Measurements from ENCODE around the gene LDB2.

The LDB2 gene

DNA sequence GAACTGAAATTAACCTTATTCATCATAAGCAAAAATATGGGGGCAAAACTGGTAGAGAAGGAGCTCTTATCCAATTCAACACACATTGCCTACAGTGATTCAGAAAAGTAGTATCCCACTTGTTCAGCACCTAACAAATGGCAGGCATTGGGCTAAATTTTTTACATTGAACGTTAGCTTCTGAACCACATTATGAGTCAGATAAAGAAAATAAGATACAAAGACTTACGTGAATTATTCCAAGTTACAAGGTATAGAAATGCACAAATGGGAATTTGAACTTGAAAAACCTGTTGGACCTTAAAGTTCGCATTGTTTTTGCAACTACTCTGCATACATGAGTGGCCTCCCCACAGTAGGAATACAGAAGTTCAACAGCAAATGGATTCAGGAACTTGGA, 210.6 kb downstream of the LDB2 start:
- DNase-seq (ENCODE audit: low read depth in 1 of 2, low spot score in 1 of 2), result no peak

GRCh38 chr4:16687011-16687410, 211.4 kb downstream of the LDB2 start:
- no peak for DNase-seq (ENCODE audit: low read depth in 1 of 2, low spot score in 1 of 2)

DNA sequence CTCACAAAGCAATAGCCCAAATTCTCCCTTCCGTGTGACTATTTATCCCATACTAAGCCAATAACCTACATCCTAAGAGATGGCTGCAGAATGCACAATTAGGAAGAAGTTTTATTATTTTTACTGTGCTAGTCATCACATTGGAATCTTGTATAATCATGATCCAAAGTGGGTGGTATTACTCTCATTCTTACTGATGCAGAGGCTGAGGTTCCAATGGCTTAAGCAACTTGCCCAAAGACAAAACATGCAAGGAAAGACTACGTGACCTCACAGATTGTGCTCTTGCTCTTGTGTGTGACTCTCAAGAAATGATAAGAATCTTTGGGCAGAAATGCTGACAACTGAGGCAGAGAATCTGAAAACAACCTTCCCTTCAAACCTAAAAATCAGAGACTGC, 212.2 kb downstream of the LDB2 start:
- no peak for DNase-seq (ENCODE audit: low read depth in 1 of 2, low spot score in 1 of 2)

DNA sequence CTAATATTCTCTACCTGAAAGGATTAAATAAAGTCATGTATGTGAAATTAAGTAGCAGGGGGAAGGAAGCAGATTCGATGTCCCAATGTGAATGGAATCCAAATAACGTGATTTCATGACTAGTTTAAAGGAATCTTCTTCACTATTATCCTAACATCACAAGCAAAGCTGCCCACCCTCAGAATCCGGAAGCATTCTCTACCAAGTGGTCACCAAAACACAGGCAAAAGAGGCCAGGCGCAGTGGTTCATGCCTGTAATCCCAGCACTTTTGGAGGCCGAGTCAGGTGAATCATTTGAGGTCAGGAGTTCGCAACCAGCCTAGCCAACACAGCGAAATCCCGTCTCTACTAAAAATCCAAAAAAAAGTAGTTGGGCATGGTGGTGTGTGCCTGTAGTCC, 212.9 kb downstream of the LDB2 start:
- no peak for DNase-seq (ENCODE audit: low read depth in 1 of 2, low spot score in 1 of 2)

- DNase-seq (ENCODE audit: low read depth in 1 of 2, low spot score in 1 of 2), result no peak
Measured at GRCh38 chr4:16684935-16685334, 213.5 kb downstream of the LDB2 start.

- DNase-seq (ENCODE audit: low read depth in 1 of 2, low spot score in 1 of 2), result no peak
Measured at GRCh38 chr4:16684097-16684496, 214.3 kb downstream of the LDB2 start.

DNA sequence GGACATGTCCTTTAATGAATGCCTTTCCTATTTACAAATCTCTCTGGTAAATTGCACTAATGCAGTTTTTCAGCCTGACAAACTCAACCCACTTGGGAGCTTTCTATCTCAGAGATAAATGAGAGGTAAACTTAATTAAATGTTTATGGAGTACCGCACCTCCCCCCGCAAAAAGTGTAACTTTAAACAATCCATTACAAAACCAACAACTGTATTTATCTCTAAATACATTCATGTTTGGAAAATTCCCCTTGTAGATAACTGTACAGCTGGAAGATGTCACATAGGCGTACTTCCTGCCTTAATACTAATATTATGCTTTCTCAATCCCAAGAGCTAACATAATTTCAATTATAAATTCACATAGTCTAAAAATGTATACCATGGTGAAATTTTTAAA, 215.5 kb downstream of the LDB2 start:
- DNase-seq (ENCODE audit: low read depth in 1 of 2, low spot score in 1 of 2), result no peak

- DNase-seq (ENCODE audit: low read depth in 1 of 2, low spot score in 1 of 2), result no peak
Measured at GRCh38 chr4:16677001-16677944, 221.2 kb downstream of the LDB2 start.

DNA sequence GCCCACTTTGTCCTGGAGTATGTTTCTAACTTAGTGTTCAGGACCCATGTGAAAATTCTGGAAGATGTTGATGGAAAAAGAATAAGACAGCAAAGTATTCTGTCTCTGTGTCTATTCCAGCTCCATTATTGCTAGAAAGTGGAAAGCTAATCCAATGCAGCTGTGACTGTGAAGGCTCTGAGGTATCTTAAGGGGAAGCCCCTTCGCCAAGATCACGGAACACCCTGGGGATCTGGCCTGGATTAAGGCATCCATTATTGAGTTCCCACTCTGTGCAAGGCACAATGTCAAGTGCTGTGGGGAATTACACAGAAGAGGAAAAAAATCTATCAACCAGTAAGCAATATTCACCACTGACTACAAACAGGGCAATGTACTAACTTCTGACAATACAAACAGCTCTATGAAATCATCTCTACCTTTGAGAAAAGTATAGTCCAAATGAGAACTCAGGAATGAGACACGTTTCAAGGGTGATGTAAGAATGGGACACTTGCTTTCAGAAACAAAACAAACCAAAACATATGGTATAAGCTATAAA, 222.1 kb downstream of the LDB2 start:
- DNase-seq (ENCODE audit: low read depth in 1 of 2, low spot score in 1 of 2), result no peak

GRCh38 chr4:16674082-16674481, 224.4 kb downstream of the LDB2 start:
- no peak for DNase-seq (ENCODE audit: low read depth in 1 of 2, low spot score in 1 of 2)

DNA sequence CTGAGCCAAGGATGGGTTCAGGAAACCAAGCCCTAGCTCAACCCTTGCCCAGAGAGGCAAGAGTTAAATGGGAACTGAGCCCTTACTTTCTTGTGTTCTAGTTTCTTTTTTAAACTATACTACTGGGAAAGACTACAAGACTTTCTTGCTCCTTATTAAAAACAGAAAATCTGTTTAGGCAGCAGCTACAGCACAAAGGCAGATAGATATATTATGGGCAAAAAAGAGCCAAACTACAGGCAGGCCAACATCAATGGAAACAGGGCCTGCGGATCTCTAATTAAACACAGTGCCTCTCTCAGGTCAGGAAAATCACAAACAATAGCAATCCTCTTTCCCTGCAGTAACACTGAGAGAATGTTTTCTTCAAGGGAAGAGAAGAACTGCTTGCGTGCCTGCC, 226.0 kb downstream of the LDB2 start:
- DNase-seq (ENCODE audit: low read depth in 1 of 2, low spot score in 1 of 2), result no peak

DNA sequence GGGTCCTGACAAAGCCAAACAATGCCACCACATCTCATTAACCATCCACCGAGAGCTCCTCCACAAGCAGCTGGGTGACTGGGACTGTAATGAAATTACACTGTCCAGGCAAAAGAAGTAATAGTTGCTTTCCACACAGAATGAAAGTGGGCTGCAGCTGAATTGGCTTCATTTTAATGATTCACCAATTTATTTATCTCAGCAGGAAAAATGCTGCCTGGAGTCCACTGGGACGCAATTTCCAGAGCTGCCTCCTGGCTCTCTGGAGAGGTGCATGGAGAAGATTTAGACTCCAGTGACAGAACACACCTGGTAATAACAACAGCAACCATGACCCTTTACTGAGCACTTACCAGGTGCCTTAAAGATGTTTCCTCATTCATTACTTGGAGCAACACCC, 226.7 kb downstream of the LDB2 start:
- DNase-seq (ENCODE audit: low read depth in 1 of 2, low spot score in 1 of 2), result no peak

DNA sequence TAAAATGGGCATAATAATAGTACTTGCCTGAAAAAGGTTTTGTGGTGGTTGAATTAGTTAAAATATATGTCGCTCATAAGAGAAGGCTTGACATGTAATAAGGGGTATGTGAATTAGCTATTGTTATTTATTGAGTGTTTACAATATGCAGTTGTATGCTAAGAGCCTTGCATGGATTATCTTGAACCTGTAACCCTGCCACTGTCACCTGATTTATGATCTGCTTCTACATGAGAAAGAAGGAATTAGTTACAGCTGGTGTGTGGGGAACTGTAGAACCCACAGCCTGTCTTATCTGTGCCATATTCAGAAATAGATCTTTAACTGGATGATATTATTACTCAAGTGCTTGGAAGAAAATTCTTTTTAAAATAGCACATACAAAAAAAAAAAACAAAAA, 227.7 kb downstream of the LDB2 start:
- DNase-seq (ENCODE audit: low read depth in 1 of 2, low spot score in 1 of 2), result no peak

DNA sequence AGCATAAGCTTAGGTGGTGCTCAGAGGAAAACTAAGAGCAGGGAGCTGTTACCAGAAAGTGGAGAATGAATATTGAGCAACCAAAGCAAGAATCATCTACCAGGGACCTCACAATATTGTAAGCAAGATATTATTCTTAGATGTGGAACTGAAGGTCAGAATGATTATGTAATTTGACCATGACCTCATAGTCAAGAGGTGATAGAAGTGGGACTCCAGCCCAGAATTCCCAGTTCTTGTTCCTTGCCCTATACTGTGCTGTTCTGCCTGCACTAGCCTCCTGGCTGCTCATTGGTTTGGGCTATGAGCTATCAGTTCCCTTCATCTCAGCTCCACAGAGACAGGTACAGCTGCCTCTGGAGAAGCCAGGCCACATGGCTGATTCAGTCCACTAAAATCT, 229.4 kb downstream of the LDB2 start:
- DNase-seq (ENCODE audit: low read depth in 1 of 2, low spot score in 1 of 2), result no peak

DNA sequence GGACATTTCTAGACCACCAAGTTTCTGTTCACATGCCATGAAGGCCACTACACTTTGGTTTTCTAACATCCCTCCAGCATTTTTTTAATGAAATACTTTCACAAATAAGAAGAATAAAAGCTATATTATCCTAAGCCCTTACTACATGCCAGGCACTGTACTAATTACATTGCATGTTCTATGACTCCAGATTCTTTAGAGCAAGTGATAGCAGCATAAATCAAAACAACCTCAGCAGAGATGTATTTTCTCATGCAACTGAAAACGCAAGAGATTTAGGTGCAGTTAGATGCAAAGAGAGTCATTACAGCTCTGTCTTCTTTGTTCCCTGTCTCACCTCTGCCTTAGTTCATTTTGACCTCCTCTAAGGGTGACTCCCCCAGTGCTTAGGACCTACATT, 230.0 kb downstream of the LDB2 start:
- DNase-seq (ENCODE audit: low read depth in 1 of 2, low spot score in 1 of 2), result no peak

- DNase-seq (ENCODE audit: low read depth in 1 of 2, low spot score in 1 of 2), result no peak
Measured at GRCh38 chr4:16667464-16667863, 231.0 kb downstream of the LDB2 start.

DNA sequence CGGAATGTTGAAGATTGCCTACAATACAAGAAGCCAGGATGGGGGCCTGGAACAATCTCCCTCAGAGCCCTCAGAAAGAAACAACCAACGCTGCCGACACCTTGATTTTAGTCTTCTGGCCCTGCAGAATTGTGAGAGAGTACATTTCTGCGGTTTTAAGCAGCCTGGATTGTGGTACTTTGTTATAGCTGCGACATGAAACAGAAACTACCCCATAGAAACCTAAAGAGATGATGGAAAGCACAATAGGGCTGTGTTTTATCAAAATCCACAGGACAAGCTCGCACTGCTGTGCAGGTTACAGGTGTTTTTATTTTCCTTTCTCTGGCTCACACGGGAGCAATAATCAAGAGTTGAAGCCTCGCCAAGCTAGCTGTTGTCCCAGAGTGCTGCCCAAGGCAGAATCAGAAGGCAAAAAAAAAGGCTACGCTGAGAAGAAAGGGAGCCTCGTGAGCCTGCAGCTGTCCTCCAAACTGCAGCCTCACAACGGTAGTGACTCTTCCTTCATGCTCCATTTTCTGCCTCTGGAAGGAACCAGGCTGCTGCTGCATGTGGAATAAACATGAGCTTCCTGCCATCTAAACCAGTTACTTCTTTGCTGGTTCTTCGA, 232.4 kb downstream of the LDB2 start:
- no peak for DNase-seq (ENCODE audit: low read depth in 1 of 2, low spot score in 1 of 2)

DNA sequence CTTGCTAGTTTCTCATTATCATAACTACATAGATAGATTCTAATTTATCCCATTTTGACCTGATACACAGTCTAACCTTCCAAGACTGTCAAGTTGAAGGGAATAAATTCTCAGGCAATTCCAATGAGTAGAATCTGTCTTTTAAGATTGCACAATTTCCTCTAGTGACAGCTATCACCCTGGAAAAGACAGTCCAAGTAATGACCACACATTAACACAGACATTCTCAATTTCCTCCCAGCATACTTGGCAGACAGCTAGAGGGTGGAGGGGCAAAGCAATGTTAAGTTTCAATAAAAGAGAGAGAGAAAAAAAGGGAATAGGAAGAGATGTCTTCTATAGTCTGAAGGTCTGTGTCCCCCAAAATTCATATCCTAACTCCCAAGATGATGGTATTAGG, 234.7 kb downstream of the LDB2 start:
- DNase-seq (ENCODE audit: low read depth in 1 of 2, low spot score in 1 of 2), result no peak

DNA sequence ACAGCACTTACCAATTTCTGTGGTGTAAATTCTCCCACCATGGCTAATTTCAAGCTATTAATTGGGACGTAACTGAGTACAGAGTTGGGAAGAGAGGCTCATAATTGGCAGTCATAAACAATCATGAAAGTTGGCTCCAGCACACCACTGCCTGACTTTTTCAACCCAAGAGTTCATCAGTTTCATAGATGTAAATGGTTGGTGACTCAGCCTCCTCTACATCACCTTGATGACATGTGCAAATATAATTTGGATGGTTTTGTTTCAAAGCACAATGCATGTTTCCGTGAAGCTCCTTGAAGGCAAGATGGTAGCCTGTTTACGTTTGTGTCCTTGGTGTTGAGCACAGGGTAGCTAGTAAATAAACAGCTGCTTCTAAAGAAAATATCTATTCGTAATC, 235.1 kb downstream of the LDB2 start:
- DNase-seq (ENCODE audit: low read depth in 1 of 2, low spot score in 1 of 2), result no peak

GRCh38 chr4:16661813-16662212, 236.6 kb downstream of the LDB2 start:
- DNase-seq (ENCODE audit: low read depth in 1 of 2, low spot score in 1 of 2), result no peak

GRCh38 chr4:16660656-16661055, 237.8 kb downstream of the LDB2 start:
- no peak for DNase-seq (ENCODE audit: low read depth in 1 of 2, low spot score in 1 of 2)

DNA sequence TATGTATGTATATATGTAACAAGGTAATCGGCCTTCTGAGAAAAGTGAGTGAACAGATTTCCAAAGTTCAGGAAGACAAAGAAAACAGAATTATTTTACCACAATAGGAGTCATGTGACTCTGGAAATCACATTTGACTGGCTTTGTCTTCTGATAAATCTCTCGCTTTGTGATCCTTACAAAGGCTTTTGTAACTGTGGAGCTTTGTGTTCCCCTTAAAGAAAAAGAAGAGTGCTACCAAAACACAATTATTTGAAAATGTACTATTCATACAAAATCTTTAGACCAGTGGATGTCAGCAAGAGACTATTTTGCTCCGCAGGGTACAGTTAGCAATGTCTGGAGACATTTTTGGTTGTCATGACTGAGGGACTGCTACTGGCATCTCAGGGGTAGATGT, 238.8 kb downstream of the LDB2 start:
- no peak for DNase-seq (ENCODE audit: low read depth in 1 of 2, low spot score in 1 of 2)
